Left renal cortex interstitium (tissue), 4 donors: ENCODE results near the gene LIG1. TPM values are rescaled to one million over a fixed set of nuclear protein-coding genes. Genes with fewer than 3 reads are reported as not detected.
"Not testable (repeated sequence)": the region's sequence is repeated elsewhere in the genome, so short reads cannot be mapped to it uniquely, and the experiment has no call there.

ENCODE experiments used
- DNase-seq, 4 donors: peaks; one replicate each; pipeline ENCODE4 v3.0.0-alpha.2; 2013; ENCODE audit warnings: low read depth in 4 of 4, low spot score in 2 of 4, missing footprints in 1 of 4
- polyA plus RNA-seq, 4 donors: library from polyadenylated mRNA; unstranded; fragments of 120-200 nt; gene quantifications; one replicate each; pipeline ENCODE4 v1.2.1, GENCODE V29; 2013; ENCODE audit not compliant: insufficient read length in 4 of 4

Gene LIG1
- polyA plus RNA-seq, 4 donors: 50.7 to 87.3 (median 68.4) TPM

- not testable (repeated sequence) for DNase-seq
These were observed 81.2 kb downstream of the LIG1 start for GRCh38 chr19:48088991-48089390.

GRCh38 chr19:48085904-48086864, 84.0 kb downstream of the LIG1 start:
- no peak for DNase-seq

GRCh38 chr19:48085076-48085475, 85.1 kb downstream of the LIG1 start:
- no peak for DNase-seq

- DNase-seq: no peak
These were observed 89.0 kb downstream of the LIG1 start for GRCh38 chr19:48081106-48081505.

- DNase-seq: not testable (repeated sequence)
These were observed 99.9 kb downstream of the LIG1 start for GRCh38 chr19:48070177-48070769.

GRCh38 chr19:48069435-48069834, 100.7 kb downstream of the LIG1 start:
- DNase-seq: no peak

Other genes with a start within 250 kb of the LIG1 start
- gene BSPH1, start 178.2 kb downstream of the LIG1 start, polyA plus RNA-seq: not detected
- under 1 TPM in 2 of 4 donors, not detected in 2; 0.22 to 0.72 TPM for gene ELSPBP1, start 175.7 kb downstream of the LIG1 start, polyA plus RNA-seq
- gene CABP5, start 126.3 kb downstream of the LIG1 start, polyA plus RNA-seq: not detected
- gene PLA2G4C, start 59.5 kb downstream of the LIG1 start, polyA plus RNA-seq: 1 to 10 TPM; 4.3 to 8.4 (median 5.4) TPM
- 10 to 100 TPM in 2 of 4 donors, 1 to 10 TPM in 2; 8.9 to 12.2 (median 10.8) TPM for gene ZSWIM9, start 336 bp upstream of the LIG1 start, polyA plus RNA-seq
- gene CARD8, start 85.6 kb upstream of the LIG1 start, polyA plus RNA-seq: 10 to 100 TPM; 45.5 to 71.5 (median 56.2) TPM
- 1 to 10 TPM; 5.9 to 7.6 (median 7.1) TPM for gene ZNF114, start 99.7 kb upstream of the LIG1 start, polyA plus RNA-seq
- gene EMP3, start 155.2 kb upstream of the LIG1 start, polyA plus RNA-seq: 10 to 100 TPM; 64.9 to 82.5 (median 74.9) TPM
- gene TMEM143, start 193.6 kb upstream of the LIG1 start, polyA plus RNA-seq: 10 to 100 TPM in 3 of 4 donors, 1 to 10 TPM in 1; 9.2 to 14.6 (median 12.0) TPM
- under 1 TPM; 0.33 to 0.64 (median 0.60) TPM for gene SYNGR4, start 194.0 kb upstream of the LIG1 start, polyA plus RNA-seq
- gene KDELR1, start 221.2 kb upstream of the LIG1 start, polyA plus RNA-seq: 100 to 1,000 TPM; 208 to 244 (median 234) TPM
- under 1 TPM; 0.42 to 0.78 (median 0.54) TPM for gene GRIN2D, start 223.3 kb upstream of the LIG1 start, polyA plus RNA-seq